HEK293T (cell line): ENCODE measurements around the gene CXXC5.

Source experiments
- ARNT ChIP-seq: fragments of 450-650 bp; IDR thresholded peaks from 2 replicates; pipeline ENCODE4 v1.6.1; 2017; ENCODE audit warnings: mild to moderate bottlenecking
- FOXK2 ChIP-seq: fragments of 450-650 bp; IDR thresholded peaks from 2 replicates; pipeline ENCODE4 v1.6.1; 2016; ENCODE audit warnings: mild to moderate bottlenecking
- SP1 ChIP-seq: fragments of 450-650 bp; IDR thresholded peaks from 2 replicates; pipeline ENCODE4 v1.6.1; 2017
- SUZ12 ChIP-seq: fragments of 450-650 bp; IDR thresholded peaks from 2 replicates; pipeline ENCODE4 v1.6.1; 2016; ENCODE audit warnings: mild to moderate bottlenecking
- TARDBP ChIP-seq: fragments of 450-650 bp; IDR thresholded peaks from 2 replicates; pipeline ENCODE4 v1.6.1; 2016

- TF ChIP-seq TARDBP (no peak), SUZ12 (no peak), SP1 (no peak), FOXK2 (no peak), ARNT (no peak)
These were observed 36.3 kb downstream of the CXXC5 start for GRCh38 chr5:139684350-139684880.
